Stimulated activated naive CD8-positive, alpha-beta T cell treated with anti-CD3 and anti-CD28 coated beads, Interleukin-15, Interleukin-2, amounts not matched to agents 100 ng/mL and 50 ng/mL, for 24 hours (primary cell): Measurements from ENCODE around the gene NDUFAF2.
"Not testable (repeated sequence)": the region's sequence is repeated elsewhere in the genome, so short reads cannot be mapped to it uniquely, and the experiment has no call there.

ENCODE experiments used
- H3K27ac Mint-ChIP-seq: one replicate; pipeline ENCODE4 v1.8.0; 2021; ENCODE audit warnings: mild to moderate bottlenecking, mixed read lengths
- H3K27me3 Mint-ChIP-seq: one replicate; pipeline ENCODE4 v1.8.0; 2021; ENCODE audit warnings: mixed read lengths
- H3K36me3 Mint-ChIP-seq: one replicate; pipeline ENCODE4 v1.8.0; 2021; ENCODE audit warnings: low read depth, mixed read lengths
- H3K4me1 Mint-ChIP-seq: one replicate; pipeline ENCODE4 v1.8.0; 2021; ENCODE audit warnings: low read depth, mixed read lengths
- H3K4me3 Mint-ChIP-seq: one replicate; pipeline ENCODE4 v1.8.0; 2021; ENCODE audit warnings: mild to moderate bottlenecking, mixed read lengths
- H3K9me3 Mint-ChIP-seq: one replicate; pipeline ENCODE4 v1.8.0; 2021; ENCODE audit warnings: mixed read lengths

Gene NDUFAF2

GRCh38 chr5:60961685-60962084 lies 16.7 kb downstream of the NDUFAF2 start:
- Mint-ChIP-seq H3K27ac (no peak overlapping the region), H3K9me3 (peaks cover 9% of the 10 kb centered on the region), H3K27me3 (no peaks in the 10 kb centered on the region), H3K4me1 (peaks cover 8% of the 10 kb centered on the region), H3K4me3 (no peak overlapping the region), H3K36me3 (peaks cover 26% of the 10 kb centered on the region)

- H3K4me3 Mint-ChIP-seq = no peak overlapping the region
- no peak overlapping the region for H3K27ac Mint-ChIP-seq
- peaks cover 20% of the 10 kb centered on the region for H3K4me1 Mint-ChIP-seq
- H3K9me3 Mint-ChIP-seq = peaks cover 23% of the 10 kb centered on the region
- peaks cover 61% of the 10 kb centered on the region for H3K36me3 Mint-ChIP-seq
- no peaks in the 10 kb centered on the region for H3K27me3 Mint-ChIP-seq
Observed at GRCh38 chr5:60972231-60972630, 27.2 kb downstream of the NDUFAF2 start.

GRCh38 chr5:60977956-60978737 lies 33.1 kb downstream of the NDUFAF2 start:
- H3K36me3 Mint-ChIP-seq = peaks cover 43% of the 10 kb centered on the region

GRCh38 chr5:60978968-60979367 lies 34.0 kb downstream of the NDUFAF2 start:
- H3K27ac Mint-ChIP-seq = no peak overlapping the region
- no peaks in the 10 kb centered on the region for H3K4me1 Mint-ChIP-seq
- H3K9me3 Mint-ChIP-seq = peaks cover 26% of the 10 kb centered on the region
- no peak overlapping the region for H3K4me3 Mint-ChIP-seq
- no peaks in the 10 kb centered on the region for H3K27me3 Mint-ChIP-seq
- peaks cover 35% of the 10 kb centered on the region for H3K36me3 Mint-ChIP-seq

More at GRCh38 chr5:60977956-60978737, 33.1 kb downstream of the NDUFAF2 start:
- Mint-ChIP-seq H3K4me3 (no peak overlapping the region), H3K27me3 (no peaks in the 10 kb centered on the region), H3K4me1 (peaks cover 6% of the 10 kb centered on the region), H3K27ac (no peak overlapping the region), H3K9me3 (peaks cover 26% of the 10 kb centered on the region)

GRCh38 chr5:60980511-60980910 lies 35.5 kb downstream of the NDUFAF2 start:
- Mint-ChIP-seq H3K27ac (no peak overlapping the region), H3K27me3 (no peaks in the 10 kb centered on the region), H3K4me1 (no peaks in the 10 kb centered on the region), H3K36me3 (peaks cover 31% of the 10 kb centered on the region), H3K4me3 (no peak overlapping the region), H3K9me3 (peaks cover 37% of the 10 kb centered on the region)

GRCh38 chr5:60982127-60982526 lies 37.1 kb downstream of the NDUFAF2 start:
- Mint-ChIP-seq H3K36me3 (peaks cover 42% of the 10 kb centered on the region), H3K9me3 (peaks cover 49% of the 10 kb centered on the region)
- H3K27ac Mint-ChIP-seq = not testable (repeated sequence)

GRCh38 chr5:60989790-60990189 lies 44.8 kb downstream of the NDUFAF2 start:
- no peak overlapping the region for H3K4me3 Mint-ChIP-seq
- H3K36me3 Mint-ChIP-seq = peaks cover 64% of the 10 kb centered on the region
- peaks cover 12% of the 10 kb centered on the region for H3K4me1 Mint-ChIP-seq
- H3K9me3 Mint-ChIP-seq = peaks cover 44% of the 10 kb centered on the region
- H3K27ac Mint-ChIP-seq = no peak overlapping the region
- no peaks in the 10 kb centered on the region for H3K27me3 Mint-ChIP-seq

More at GRCh38 chr5:60982127-60982526, 37.1 kb downstream of the NDUFAF2 start:
- H3K4me3 Mint-ChIP-seq, H3K27me3 Mint-ChIP-seq, H3K4me1 Mint-ChIP-seq: not testable (repeated sequence)

GRCh38 chr5:60992871-60993270 lies 47.9 kb downstream of the NDUFAF2 start:
- peaks cover 29% of the 10 kb centered on the region for H3K4me1 Mint-ChIP-seq
- no peak overlapping the region for H3K27ac Mint-ChIP-seq
- H3K36me3 Mint-ChIP-seq = peaks cover 42% of the 10 kb centered on the region
- no peak overlapping the region for H3K4me3 Mint-ChIP-seq
- H3K9me3 Mint-ChIP-seq = peaks cover 18% of the 10 kb centered on the region
- H3K27me3 Mint-ChIP-seq = no peaks in the 10 kb centered on the region

- Mint-ChIP-seq H3K27me3 (no peaks in the 10 kb centered on the region), H3K4me1 (peaks cover 29% of the 10 kb centered on the region), H3K36me3 (peaks cover 39% of the 10 kb centered on the region)
Observed at GRCh38 chr5:60993425-60993824, 48.4 kb downstream of the NDUFAF2 start.

GRCh38 chr5:60993875-60994571 lies 49.0 kb downstream of the NDUFAF2 start:
- no peak overlapping the region for H3K27ac Mint-ChIP-seq
- no peak overlapping the region for H3K4me3 Mint-ChIP-seq
- H3K9me3 Mint-ChIP-seq = peaks cover 16% of the 10 kb centered on the region
- peaks cover 29% of the 10 kb centered on the region for H3K4me1 Mint-ChIP-seq
- H3K36me3 Mint-ChIP-seq = peaks cover 39% of the 10 kb centered on the region
- no peaks in the 10 kb centered on the region for H3K27me3 Mint-ChIP-seq

More at GRCh38 chr5:60993425-60993824, 48.4 kb downstream of the NDUFAF2 start:
- H3K9me3 Mint-ChIP-seq = peaks cover 16% of the 10 kb centered on the region
- no peak overlapping the region for H3K27ac Mint-ChIP-seq
- H3K4me3 Mint-ChIP-seq = no peak overlapping the region

GRCh38 chr5:60996368-60996767 lies 51.4 kb downstream of the NDUFAF2 start:
- H3K27ac Mint-ChIP-seq = no peak overlapping the region
- H3K36me3 Mint-ChIP-seq = peaks cover 28% of the 10 kb centered on the region
- H3K27me3 Mint-ChIP-seq = no peaks in the 10 kb centered on the region
- peaks cover 34% of the 10 kb centered on the region for H3K4me1 Mint-ChIP-seq
- peaks cover 14% of the 10 kb centered on the region for H3K9me3 Mint-ChIP-seq
- no peak overlapping the region for H3K4me3 Mint-ChIP-seq

- peaks cover 14% of the 10 kb centered on the region for H3K36me3 Mint-ChIP-seq
- peaks cover 5% of the 10 kb centered on the region for H3K9me3 Mint-ChIP-seq
- no peaks in the 10 kb centered on the region for H3K27me3 Mint-ChIP-seq
- no peak overlapping the region for H3K4me3 Mint-ChIP-seq
- H3K27ac Mint-ChIP-seq = no peak overlapping the region
- peaks cover 34% of the 10 kb centered on the region for H3K4me1 Mint-ChIP-seq
Observed at GRCh38 chr5:60997721-60998120, 52.7 kb downstream of the NDUFAF2 start.

- peaks cover 17% of the 10 kb centered on the region for H3K36me3 Mint-ChIP-seq
- no peak overlapping the region for H3K4me3 Mint-ChIP-seq
- H3K27me3 Mint-ChIP-seq = no peaks in the 10 kb centered on the region
- no peak overlapping the region for H3K27ac Mint-ChIP-seq
- peaks cover 20% of the 10 kb centered on the region for H3K4me1 Mint-ChIP-seq
- no peaks in the 10 kb centered on the region for H3K9me3 Mint-ChIP-seq
Observed at GRCh38 chr5:61000887-61001286, 55.9 kb downstream of the NDUFAF2 start.

- H3K36me3 Mint-ChIP-seq = peaks cover 17% of the 10 kb centered on the region
- no peak overlapping the region for H3K4me3 Mint-ChIP-seq
- peaks cover 13% of the 10 kb centered on the region for H3K4me1 Mint-ChIP-seq
- H3K9me3 Mint-ChIP-seq = no peaks in the 10 kb centered on the region
- H3K27ac Mint-ChIP-seq = no peak overlapping the region
- no peaks in the 10 kb centered on the region for H3K27me3 Mint-ChIP-seq
Observed at GRCh38 chr5:61001647-61002046, 56.6 kb downstream of the NDUFAF2 start.

- no peaks in the 10 kb centered on the region for H3K9me3 Mint-ChIP-seq
- H3K4me1 Mint-ChIP-seq = peaks cover 5% of the 10 kb centered on the region
- H3K36me3 Mint-ChIP-seq = peaks cover 15% of the 10 kb centered on the region
- no peak overlapping the region for H3K27ac Mint-ChIP-seq
- H3K27me3 Mint-ChIP-seq = no peaks in the 10 kb centered on the region
- no peak overlapping the region for H3K4me3 Mint-ChIP-seq
Observed at GRCh38 chr5:61002611-61003355, 57.8 kb downstream of the NDUFAF2 start.
